Smooth muscle cell (in vitro differentiated cells): ENCODE measurements around the gene TST. TPM values are rescaled to one million over a fixed set of nuclear protein-coding genes. Genes with fewer than 3 reads are reported as not detected.

Source experiments
- DNase-seq: peaks from one replicate; lab custom pipeline; 2025; ENCODE audit not compliant: unreplicated experiment; lab: John Stamatoyannopoulos, UW
- H2AFZ ChIP-seq: fragments of 200-600 bp; sonication (generic); 2 replicates; pipeline ENCODE4 v1.6.0; 2016; ENCODE audit warnings: antibody characterized with exemption, low read depth, mild to moderate bottlenecking
- H3F3A ChIP-seq: fragments of 200-600 bp; sonication (generic); 2 replicates; pipeline ENCODE4 v1.6.0; 2017; ENCODE audit warnings: antibody characterized with exemption, low read depth
- H3K27ac ChIP-seq: fragments of 200-600 bp; sonication (generic); 2 replicates; pipeline ENCODE4 v1.5.1; 2016; ENCODE audit warnings: low read depth, mild to moderate bottlenecking
- H3K27me3 ChIP-seq: fragments of 200-600 bp; sonication (generic); 2 replicates; pipeline ENCODE4 v1.6.1; 2016; ENCODE audit warnings: low read depth, mild to moderate bottlenecking
- H3K36me3 ChIP-seq: fragments of 200-600 bp; sonication (generic); 2 replicates; pipeline ENCODE4 v1.5.1; 2016; ENCODE audit warnings: low read depth
- H3K4me1 ChIP-seq: fragments of 200-600 bp; sonication (generic); 2 replicates; pipeline ENCODE4 v1.5.1; 2016; ENCODE audit warnings: low read depth
- H3K4me2 ChIP-seq: fragments of 200-600 bp; sonication (generic); 2 replicates; pipeline ENCODE4 v1.6.0; 2016; ENCODE audit warnings: mild to moderate bottlenecking
- H3K4me3 ChIP-seq: fragments of 200-600 bp; sonication (generic); 2 replicates; pipeline ENCODE4 v1.5.1; 2016; ENCODE audit warnings: mild to moderate bottlenecking
- H3K79me2 ChIP-seq: fragments of 200-600 bp; sonication (generic); 2 replicates; pipeline ENCODE4 v1.6.0; 2016; ENCODE audit warnings: low read depth, mild to moderate bottlenecking
- H3K9ac ChIP-seq: fragments of 200-600 bp; sonication (generic); 2 replicates; pipeline ENCODE4 v1.6.0; 2016; ENCODE audit warnings: low read depth
- H3K9me3 ChIP-seq: fragments of 200-600 bp; sonication (generic); replicated peaks from 2 replicates; pipeline ENCODE4 v1.5.1; 2016; ENCODE audit warnings: low read depth
- H4K20me1 ChIP-seq: fragments of 200-600 bp; sonication (generic); 2 replicates; pipeline ENCODE4 v1.6.0; 2016; ENCODE audit warnings: low read depth
- WGBS: methylation state at CpG from one replicate; pipeline ENCODE4 v1.1.7; 2016; ENCODE audit warnings: low lambda C conversion rate; 5-methylcytosine and 5-hydroxymethylcytosine counted together
- polyA plus RNA-seq: library from polyadenylated mRNA; unstranded; fragments of >200 nt; fragmentation: Nextera tagmentation; extraction: Ambion mirVana; gene quantifications from 2 replicates; pipeline ENCODE4 v1.2.1, GENCODE V29; 2016
- total RNA-seq: library from RNA; depleted of rRNA; stranded (reverse); fragments of >200 nt; gene quantifications from 2 replicates; pipeline ENCODE4 v1.2.3, GENCODE V29; 2014
- TF ChIP-seq, protein P1 (sequence below): fragments of 200-600 bp; sonication (generic); IDR thresholded peaks from 2 replicates; pipeline ENCODE4 v1.5.1; 2017; ENCODE audit warnings: borderline replicate concordance, mild to moderate bottlenecking, antibody characterized with exemption; ENCODE audit not compliant: insufficient read depth, poor library complexity, severe bottlenecking

Gene TST
- total and polyA plus RNA-seq, 2 experiments from 2014 or later, result 10.4 to 15.0 TPM

DNA sequence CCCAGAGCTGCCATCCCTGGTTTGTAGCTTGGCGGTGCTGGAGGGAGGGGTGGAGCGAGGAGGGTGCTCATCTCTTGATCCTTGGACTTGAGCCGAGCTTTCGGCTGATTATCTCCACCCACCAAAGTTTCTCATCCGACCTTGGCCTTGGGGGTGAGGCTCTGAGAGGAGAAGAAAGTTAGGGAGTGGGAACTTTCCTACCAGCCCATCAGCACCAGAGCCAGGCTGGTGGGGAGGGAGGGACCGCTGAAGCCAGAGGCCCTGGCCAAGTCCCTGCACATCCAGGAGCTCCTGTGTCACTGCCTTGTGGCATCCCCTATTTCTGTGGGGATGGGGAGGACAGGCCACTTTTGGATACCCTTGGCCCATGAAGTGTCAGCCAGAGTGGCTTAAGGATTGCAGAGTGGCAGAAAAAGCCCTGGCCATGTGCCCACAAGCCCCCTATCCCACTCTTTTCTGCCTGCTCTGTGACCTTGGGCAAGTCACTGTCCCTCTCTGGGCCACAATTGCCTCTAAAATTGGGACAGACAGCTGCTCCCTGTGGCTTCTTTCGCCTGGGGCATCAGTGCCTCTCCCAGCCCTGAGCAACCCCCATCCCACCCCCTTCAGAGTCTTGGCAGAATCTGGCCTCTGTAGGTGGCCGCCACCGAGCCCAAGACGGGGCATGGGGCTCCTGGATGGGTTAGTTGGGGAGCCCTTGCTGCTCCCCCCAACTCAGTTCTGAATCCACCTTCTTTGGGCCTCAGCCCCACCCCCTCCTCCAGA, 42.5 kb upstream of the TST start:
- H2AFZ ChIP-seq, result no peak overlapping the region
- H3F3A ChIP-seq, result no peaks in the 10 kb centered on the region
- H4K20me1 ChIP-seq, result no peaks in the 10 kb centered on the region
- 88% methylated on average over 10 of the region's 10 CpGs for WGBS
- TF ChIP-seq, protein P1, sequence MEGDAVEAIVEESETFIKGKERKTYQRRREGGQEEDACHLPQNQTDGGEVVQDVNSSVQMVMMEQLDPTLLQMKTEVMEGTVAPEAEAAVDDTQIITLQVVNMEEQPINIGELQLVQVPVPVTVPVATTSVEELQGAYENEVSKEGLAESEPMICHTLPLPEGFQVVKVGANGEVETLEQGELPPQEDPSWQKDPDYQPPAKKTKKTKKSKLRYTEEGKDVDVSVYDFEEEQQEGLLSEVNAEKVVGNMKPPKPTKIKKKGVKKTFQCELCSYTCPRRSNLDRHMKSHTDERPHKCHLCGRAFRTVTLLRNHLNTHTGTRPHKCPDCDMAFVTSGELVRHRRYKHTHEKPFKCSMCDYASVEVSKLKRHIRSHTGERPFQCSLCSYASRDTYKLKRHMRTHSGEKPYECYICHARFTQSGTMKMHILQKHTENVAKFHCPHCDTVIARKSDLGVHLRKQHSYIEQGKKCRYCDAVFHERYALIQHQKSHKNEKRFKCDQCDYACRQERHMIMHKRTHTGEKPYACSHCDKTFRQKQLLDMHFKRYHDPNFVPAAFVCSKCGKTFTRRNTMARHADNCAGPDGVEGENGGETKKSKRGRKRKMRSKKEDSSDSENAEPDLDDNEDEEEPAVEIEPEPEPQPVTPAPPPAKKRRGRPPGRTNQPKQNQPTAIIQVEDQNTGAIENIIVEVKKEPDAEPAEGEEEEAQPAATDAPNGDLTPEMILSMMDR, result no peak
- H3K4me1 ChIP-seq, result no peaks in the 10 kb centered on the region
- no peaks in the 10 kb centered on the region for H3K9me3 ChIP-seq
- H3K27me3 ChIP-seq, result no peaks in the 10 kb centered on the region
- no peak overlapping the region for H3K4me2 ChIP-seq
- no peak overlapping the region for H3K4me3 ChIP-seq
- no peaks in the 10 kb centered on the region for H3K36me3 ChIP-seq
- no peak overlapping the region for H3K27ac ChIP-seq
- no peak for DNase-seq
- H3K9ac ChIP-seq, result no peak overlapping the region
- H3K79me2 ChIP-seq, result no peaks in the 10 kb centered on the region

DNA sequence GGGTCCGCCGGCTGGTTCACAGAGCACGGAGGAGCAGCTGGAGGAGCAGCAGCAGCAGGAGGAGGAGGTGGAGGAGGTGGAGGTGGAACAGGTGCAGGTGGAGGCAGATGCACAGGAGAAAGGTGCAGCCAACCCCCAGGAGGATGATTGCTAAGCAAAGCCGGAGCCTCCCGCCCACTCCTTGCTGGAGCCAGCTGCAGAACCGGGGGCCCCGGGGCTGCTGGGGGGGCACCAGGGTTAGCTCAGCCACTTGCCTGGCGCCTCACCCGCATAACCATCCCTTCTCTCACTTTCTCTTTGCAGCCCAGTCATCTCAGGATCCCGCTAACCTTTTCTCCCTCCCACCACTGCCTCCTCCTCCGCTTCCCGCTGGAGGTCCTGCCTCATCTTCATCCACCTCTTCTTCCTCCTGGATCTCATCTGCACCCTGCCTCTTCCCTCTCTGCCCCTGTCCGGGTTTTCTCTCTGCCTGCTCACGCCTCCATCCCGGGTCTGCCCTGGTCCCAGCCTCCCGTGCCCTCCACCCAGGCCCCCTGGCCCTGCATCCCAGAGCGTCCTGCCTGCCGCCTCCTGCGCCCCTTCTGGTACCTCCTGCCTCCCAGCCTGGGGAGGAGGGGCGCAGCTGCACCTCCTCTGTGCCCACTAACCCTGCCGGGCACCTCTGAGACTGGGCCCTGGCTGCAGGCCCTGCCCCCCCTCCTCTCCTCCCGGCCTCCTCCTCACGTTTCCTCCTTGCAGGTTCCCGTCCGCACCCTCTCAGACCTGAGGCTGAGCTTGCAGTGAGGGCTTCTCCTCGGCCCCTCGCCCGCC, 41.8 kb upstream of the TST start:
- TF ChIP-seq, protein P1, result no peak
- H3K4me2 ChIP-seq, result no peak overlapping the region
- no peak overlapping the region for H2AFZ ChIP-seq
- no peaks in the 10 kb centered on the region for H3F3A ChIP-seq
- H3K36me3 ChIP-seq, result no peaks in the 10 kb centered on the region
- no peak overlapping the region for H3K27ac ChIP-seq
- no peak for DNase-seq
- no peak overlapping the region for H3K4me3 ChIP-seq
- WGBS, result 89% methylated on average over 28 of the region's 28 CpGs
- H3K27me3 ChIP-seq, result no peaks in the 10 kb centered on the region
- H3K79me2 ChIP-seq, result no peaks in the 10 kb centered on the region
- H3K4me1 ChIP-seq, result no peaks in the 10 kb centered on the region
- H3K9me3 ChIP-seq, result no peaks in the 10 kb centered on the region
- H4K20me1 ChIP-seq, result no peaks in the 10 kb centered on the region
- no peak overlapping the region for H3K9ac ChIP-seq

DNA sequence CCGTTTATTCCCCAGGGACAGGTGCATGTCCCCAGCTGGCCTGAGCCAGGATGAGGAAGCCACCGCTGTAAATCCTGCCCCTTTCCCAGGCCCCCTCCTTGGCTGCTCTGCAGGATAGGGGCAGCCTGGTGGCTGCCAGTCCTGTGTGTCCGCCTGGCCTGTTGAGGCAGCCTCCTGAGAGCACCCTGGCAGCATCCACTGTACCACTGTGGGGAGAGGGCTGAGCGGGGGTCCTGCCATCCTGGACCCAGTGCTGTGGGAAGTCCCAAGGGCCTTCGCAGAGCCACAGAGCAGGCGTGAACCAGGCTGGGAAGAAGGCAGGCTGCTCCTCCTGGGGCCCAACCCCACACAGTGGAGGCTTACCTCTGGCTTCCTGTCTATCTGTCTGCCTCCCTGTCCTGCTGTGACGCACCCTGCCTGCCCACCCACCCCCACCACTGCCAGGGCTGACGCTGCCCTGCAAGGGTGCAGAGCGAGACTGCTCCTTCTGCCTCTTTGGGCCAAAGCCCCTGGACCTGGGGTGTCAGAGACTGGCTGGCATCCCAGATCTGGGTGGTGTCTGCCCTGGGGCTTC, 40.7 kb upstream of the TST start:
- Histone ChIP-seq H3K79me2 (no peaks in the 10 kb centered on the region), H3F3A (no peaks in the 10 kb centered on the region), H3K36me3 (no peaks in the 10 kb centered on the region), H3K27ac (no peak overlapping the region), H3K4me3 (no peak overlapping the region), H3K4me1 (no peaks in the 10 kb centered on the region), H3K27me3 (no peaks in the 10 kb centered on the region), H3K9ac (no peak overlapping the region), H2AFZ (no peak overlapping the region), H4K20me1 (no peaks in the 10 kb centered on the region), H3K9me3 (no peaks in the 10 kb centered on the region), H3K4me2 (no peak overlapping the region)
- TF ChIP-seq, protein P1, result no peak
- no peak for DNase-seq
- 98% methylated on average over 7 of the region's 9 CpGs for WGBS
